ENCODE results near the gene MIEF1. TPM values are rescaled to one million over a fixed set of nuclear protein-coding genes. Genes with fewer than 3 reads are reported as not detected.

Gene MIEF1
- total RNA-seq, 1 donor from 2014 or later = 35.5 TPM

GRCh38 chr22:39522567-39523300 lies 20.6 kb downstream of the MIEF1 start:
- peaks cover 4% of the 10 kb centered on the region for H3K27me3 Mint-ChIP-seq
- peaks cover 49% of the 10 kb centered on the region for H3K4me1 Mint-ChIP-seq (ENCODE audit: unreplicated experiment)
- DNase-seq (ENCODE audit: extremely low spot score, unreplicated experiment) = no peak
- no peak for TF ChIP-seq CTCF (conservative IDR thresholded peaks at IDR 0.05)
- H3K4me3 Mint-ChIP-seq = peak overlapping the region; percentile 100
- peak overlapping the region; percentile 100 for H3K27ac Mint-ChIP-seq
- H3K9me3 Mint-ChIP-seq = no peaks in the 10 kb centered on the region
- peaks cover 37% of the 10 kb centered on the region for H3K36me3 Mint-ChIP-seq

- peak overlapping the region; percentile 83 for H3K27ac Mint-ChIP-seq
- TF ChIP-seq CTCF (conservative IDR thresholded peaks at IDR 0.05) = no peak
- H3K4me1 Mint-ChIP-seq (ENCODE audit: unreplicated experiment) = peaks cover 50% of the 10 kb centered on the region
- H3K36me3 Mint-ChIP-seq = peaks cover 37% of the 10 kb centered on the region
- peak overlapping the region; percentile 67 for H3K4me3 Mint-ChIP-seq
- H3K9me3 Mint-ChIP-seq = no peaks in the 10 kb centered on the region
- DNase-seq (ENCODE audit: extremely low spot score, unreplicated experiment) = no peak
- peaks cover 4% of the 10 kb centered on the region for H3K27me3 Mint-ChIP-seq
Observed at GRCh38 chr22:39524089-39524752, 22.1 kb downstream of the MIEF1 start.

- no peak for TF ChIP-seq CTCF (conservative IDR thresholded peaks at IDR 0.05)
- Mint-ChIP-seq H3K36me3 (peaks cover 38% of the 10 kb centered on the region), H3K4me1 (ENCODE audit: unreplicated experiment) (peaks cover 55% of the 10 kb centered on the region), H3K27ac (peak overlapping the region; percentile 83), H3K27me3 (peaks cover 3% of the 10 kb centered on the region), H3K9me3 (no peaks in the 10 kb centered on the region), H3K4me3 (peak overlapping the region; percentile 67)
- DNase-seq (ENCODE audit: extremely low spot score, unreplicated experiment) = no peak
Observed at GRCh38 chr22:39524753-39525657, 22.9 kb downstream of the MIEF1 start.

- peak overlapping the region; percentile 10 for H3K4me3 Mint-ChIP-seq
- no peak for DNase-seq (ENCODE audit: extremely low spot score, unreplicated experiment)
- H3K27ac Mint-ChIP-seq = peak overlapping the region; percentile 83
- TF ChIP-seq CTCF (conservative IDR thresholded peaks at IDR 0.05) = no peak
- peaks cover 34% of the 10 kb centered on the region for H3K36me3 Mint-ChIP-seq
- H3K4me1 Mint-ChIP-seq (ENCODE audit: unreplicated experiment) = peaks cover 55% of the 10 kb centered on the region
- H3K9me3 Mint-ChIP-seq = no peaks in the 10 kb centered on the region
- no peaks in the 10 kb centered on the region for H3K27me3 Mint-ChIP-seq
Observed at GRCh38 chr22:39525658-39525975, 23.5 kb downstream of the MIEF1 start.

- H3K27me3 Mint-ChIP-seq = no peaks in the 10 kb centered on the region
- no peak for DNase-seq (ENCODE audit: extremely low spot score, unreplicated experiment)
Observed at GRCh38 chr22:39526736-39527171, 24.7 kb downstream of the MIEF1 start.

More at GRCh38 chr22:39526736-39527171, 24.7 kb downstream of the MIEF1 start:
- Mint-ChIP-seq H3K36me3 (peaks cover 26% of the 10 kb centered on the region), H3K4me3 (peak overlapping the region; percentile 41), H3K4me1 (ENCODE audit: unreplicated experiment) (peaks cover 64% of the 10 kb centered on the region), H3K9me3 (no peaks in the 10 kb centered on the region), H3K27ac (peak overlapping the region; percentile 88)
- TF ChIP-seq CTCF (conservative IDR thresholded peaks at IDR 0.05) = no peak

All from type B pancreatic cell (in vitro differentiated cells).